Measurements from ENCODE around the gene NLGN4Y.

Gene NLGN4Y

GRCh38 chrY:14871971-14872370 is 347.6 kb downstream of the NLGN4Y start:
- no peak overlapping the region for H3K4me3 ChIP-seq (ENCODE audit: insufficient read depth, low read length, poor library complexity, severe bottlenecking)
- H3K36me3 ChIP-seq (ENCODE audit: low read length), result no peaks in the 10 kb centered on the region
- H3F3A ChIP-seq (ENCODE audit: insufficient read depth), result no peaks in the 10 kb centered on the region
- H3K9me3 ChIP-seq (ENCODE audit: insufficient read depth, low read length), result no peaks in the 10 kb centered on the region
- no peaks in the 10 kb centered on the region for H3K9me2 ChIP-seq (replicated peaks; ENCODE audit: insufficient read depth, low read length)
- TF ChIP-seq EZH2phosphoT487 (conservative IDR thresholded peaks at IDR 0.05; ENCODE audit: low read length), result no peak
- no peak for TF ChIP-seq CTCF (IDR thresholded peaks at IDR 0.05; ENCODE audit: insufficient read depth, low read length, poor library complexity, severe bottlenecking)
- no peak overlapping the region for H3K27ac ChIP-seq (ENCODE audit: low read depth, low read length)
- no peak overlapping the region for H3K9ac ChIP-seq (ENCODE audit: low read length)
- no peak overlapping the region for H3K4me2 ChIP-seq (ENCODE audit: low read depth, low read length, poor library complexity, severe bottlenecking)
- H4K20me1 ChIP-seq (ENCODE audit: low read depth, low read length), result no peaks in the 10 kb centered on the region
- no peak overlapping the region for H2AFZ ChIP-seq (ENCODE audit: low read depth, low read length, severe bottlenecking)
- H3K27me3 ChIP-seq (ENCODE audit: low read length), result no peaks in the 10 kb centered on the region
- no peaks in the 10 kb centered on the region for H3K79me2 ChIP-seq (ENCODE audit: insufficient read depth, low read length)
